GM12892 (cell line): ENCODE data around the gene ELF1.

ENCODE experiments used
- DNase-seq: peaks from one replicate; pipeline ENCODE4 v3.0.0; 2011; ENCODE audit not compliant: insufficient read length
- FAIRE-seq: peaks from 2 replicates; lab custom pipeline; 2011; peaks lifted over from hg19 to GRCh38; lab: Jason Lieb, UNC
- POLR2A ChIP-seq: IDR thresholded peaks from 2 replicates; pipeline ENCODE4 v1.6.1; 2011; ENCODE audit warnings: low read depth, low read length, control low read depth
- POLR2AphosphoS5 ChIP-seq: IDR thresholded peaks from 2 replicates; pipeline ENCODE4 v1.6.1; 2011; ENCODE audit warnings: low read depth, low read length, control low read depth
- TAF1 ChIP-seq: IDR thresholded peaks from 2 replicates; pipeline ENCODE4 v1.6.1; 2011; ENCODE audit warnings: low read depth, mild to moderate bottlenecking, control low read depth, low read length, borderline replicate concordance

Gene ELF1

GRCh38 chr13:41013835-41014234, 5.3 kb downstream of the ELF1 start:
- no peak for DNase-seq
- peak; percentile 30 for FAIRE-seq
- no peak for TF ChIP-seq POLR2A
- no peak for TF ChIP-seq TAF1
- no peak for TF ChIP-seq POLR2AphosphoS5

- no peak for FAIRE-seq
- TF ChIP-seq TAF1 (no peak), POLR2A (no peak), POLR2AphosphoS5 (no peak)
Measured at GRCh38 chr13:41012536-41012935, 6.6 kb downstream of the ELF1 start.

GRCh38 chr13:41011382-41011956, 7.6 kb downstream of the ELF1 start:
- no peak for DNase-seq
- TF ChIP-seq POLR2A (no peak), POLR2AphosphoS5 (no peak), TAF1 (no peak)
- no peak for FAIRE-seq

More at GRCh38 chr13:41012536-41012935, 6.6 kb downstream of the ELF1 start:
- DNase-seq, result no peak

GRCh38 chr13:41008349-41008980, 10.7 kb downstream of the ELF1 start:
- no peak for DNase-seq

GRCh38 chr13:41007744-41008128, 11.4 kb downstream of the ELF1 start:
- FAIRE-seq, result peak; percentile 78

More at GRCh38 chr13:41008349-41008980, 10.7 kb downstream of the ELF1 start:
- peak; percentile 72 for FAIRE-seq
- TF ChIP-seq POLR2A, result peak; percentile 33; the same call in 1 of the 2 replicates
- TF ChIP-seq POLR2AphosphoS5, result no peak

GRCh38 chr13:41006978-41007743, 12.0 kb downstream of the ELF1 start:
- FAIRE-seq (peak; percentile 83), DNase-seq (no peak)
- TF ChIP-seq POLR2AphosphoS5, result no peak
- 0 out of 2 replicates have a peak, but pooled peaks have one; percentile 5 for TF ChIP-seq POLR2A
- TF ChIP-seq TAF1, result no peak

More at GRCh38 chr13:41007744-41008128, 11.4 kb downstream of the ELF1 start:
- no peak for DNase-seq
- TF ChIP-seq TAF1 (no peak), POLR2A (no peak), POLR2AphosphoS5 (no peak)

GRCh38 chr13:41006306-41006705, 12.8 kb downstream of the ELF1 start:
- DNase-seq (no peak), FAIRE-seq (peak; percentile 91)
- TF ChIP-seq TAF1 (no peak), POLR2AphosphoS5 (no peak), POLR2A (no peak; the same call in 1 of the 2 replicates)

GRCh38 chr13:41005704-41006103, 13.4 kb downstream of the ELF1 start:
- FAIRE-seq (no peak), DNase-seq (no peak)
- TF ChIP-seq POLR2AphosphoS5 (no peak), TAF1 (no peak), POLR2A (no peak)

GRCh38 chr13:41004875-41005693, 14.0 kb downstream of the ELF1 start:
- peak; percentile 94 for FAIRE-seq
- no peak for DNase-seq
- TF ChIP-seq POLR2AphosphoS5 (peak; percentile 64), TAF1 (no peak), POLR2A (peak; percentile 43)

GRCh38 chr13:41002606-41003005, 16.5 kb downstream of the ELF1 start:
- no peak for FAIRE-seq
- no peak for DNase-seq
- no peak for TF ChIP-seq POLR2A
- no peak for TF ChIP-seq POLR2AphosphoS5
- TF ChIP-seq TAF1, result no peak

GRCh38 chr13:41001695-41002094, 17.4 kb downstream of the ELF1 start:
- TF ChIP-seq POLR2AphosphoS5 (0 out of 2 replicates have a peak, but pooled peaks have one; percentile 16), POLR2A (no peak)
- DNase-seq (no peak), FAIRE-seq (peak; percentile 54)
